AG09309 (cell line): ENCODE measurements around the gene MTCH2.

Experiments used
- DNase-seq: peaks from one replicate; pipeline ENCODE4 v3.0.0-alpha.2; 2010; ENCODE audit warnings: low read depth
- H3K4me3 ChIP-seq: 2 replicates; pipeline ENCODE4 v1.5.1; 2011; ENCODE audit warnings: mild to moderate bottlenecking, low read depth, low read length, moderate library complexity; ENCODE audit not compliant: control insufficient read depth
- TF ChIP-seq, protein P1 (sequence below): IDR thresholded peaks from 2 replicates; pipeline ENCODE4 v1.5.1; 2011; ENCODE audit warnings: mild to moderate bottlenecking, low read depth, low read length, inconsistent platforms; ENCODE audit not compliant: insufficient read depth, control insufficient read depth; ENCODE audit errors: missing control alignments

Gene MTCH2

DNA sequence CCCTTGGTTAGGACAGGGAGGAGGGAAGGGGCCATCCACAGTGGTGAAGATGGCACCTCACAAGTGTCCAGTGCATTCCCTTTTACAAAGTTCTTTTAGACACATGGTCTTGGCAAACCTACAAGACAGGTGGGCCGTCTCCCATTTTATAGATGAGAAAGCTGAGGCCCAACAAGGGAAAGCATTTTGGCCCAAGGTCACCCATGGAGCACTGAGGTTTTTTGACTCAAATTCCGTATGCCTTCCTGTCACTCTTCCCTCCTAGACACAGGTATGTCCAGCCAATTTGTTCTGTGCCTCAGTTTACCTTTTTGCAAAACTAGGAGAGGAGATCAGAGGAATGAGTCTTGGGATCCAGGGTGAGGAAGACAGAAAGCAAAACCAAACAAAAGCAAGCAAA, 49.4 kb downstream of the MTCH2 start:
- TF ChIP-seq, protein P1, sequence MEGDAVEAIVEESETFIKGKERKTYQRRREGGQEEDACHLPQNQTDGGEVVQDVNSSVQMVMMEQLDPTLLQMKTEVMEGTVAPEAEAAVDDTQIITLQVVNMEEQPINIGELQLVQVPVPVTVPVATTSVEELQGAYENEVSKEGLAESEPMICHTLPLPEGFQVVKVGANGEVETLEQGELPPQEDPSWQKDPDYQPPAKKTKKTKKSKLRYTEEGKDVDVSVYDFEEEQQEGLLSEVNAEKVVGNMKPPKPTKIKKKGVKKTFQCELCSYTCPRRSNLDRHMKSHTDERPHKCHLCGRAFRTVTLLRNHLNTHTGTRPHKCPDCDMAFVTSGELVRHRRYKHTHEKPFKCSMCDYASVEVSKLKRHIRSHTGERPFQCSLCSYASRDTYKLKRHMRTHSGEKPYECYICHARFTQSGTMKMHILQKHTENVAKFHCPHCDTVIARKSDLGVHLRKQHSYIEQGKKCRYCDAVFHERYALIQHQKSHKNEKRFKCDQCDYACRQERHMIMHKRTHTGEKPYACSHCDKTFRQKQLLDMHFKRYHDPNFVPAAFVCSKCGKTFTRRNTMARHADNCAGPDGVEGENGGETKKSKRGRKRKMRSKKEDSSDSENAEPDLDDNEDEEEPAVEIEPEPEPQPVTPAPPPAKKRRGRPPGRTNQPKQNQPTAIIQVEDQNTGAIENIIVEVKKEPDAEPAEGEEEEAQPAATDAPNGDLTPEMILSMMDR = no peak
- H3K4me3 ChIP-seq = no peak overlapping the region
- DNase-seq = no peak

DNA sequence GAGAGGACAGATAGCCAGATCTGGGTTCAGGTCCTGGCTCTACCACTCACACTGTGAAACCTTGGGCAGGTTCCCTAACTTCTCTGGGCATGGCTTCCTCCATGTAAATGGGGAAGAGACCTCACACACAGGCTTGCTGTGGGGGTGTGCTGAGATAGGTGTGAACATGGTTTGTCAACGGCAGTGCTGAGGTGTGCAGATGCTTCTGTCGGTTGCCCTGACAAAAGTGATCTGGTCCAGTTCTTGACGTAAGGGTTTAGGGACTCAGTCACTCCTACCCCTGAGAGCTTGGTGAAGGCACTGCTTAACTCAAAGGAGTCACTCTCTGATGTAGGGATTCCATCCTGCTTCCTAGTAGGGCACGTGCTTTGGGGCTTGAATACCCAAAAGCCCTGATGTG, 50.1 kb downstream of the MTCH2 start:
- DNase-seq = no peak
- H3K4me3 ChIP-seq = no peak overlapping the region
- TF ChIP-seq, protein P1 = no peak

DNA sequence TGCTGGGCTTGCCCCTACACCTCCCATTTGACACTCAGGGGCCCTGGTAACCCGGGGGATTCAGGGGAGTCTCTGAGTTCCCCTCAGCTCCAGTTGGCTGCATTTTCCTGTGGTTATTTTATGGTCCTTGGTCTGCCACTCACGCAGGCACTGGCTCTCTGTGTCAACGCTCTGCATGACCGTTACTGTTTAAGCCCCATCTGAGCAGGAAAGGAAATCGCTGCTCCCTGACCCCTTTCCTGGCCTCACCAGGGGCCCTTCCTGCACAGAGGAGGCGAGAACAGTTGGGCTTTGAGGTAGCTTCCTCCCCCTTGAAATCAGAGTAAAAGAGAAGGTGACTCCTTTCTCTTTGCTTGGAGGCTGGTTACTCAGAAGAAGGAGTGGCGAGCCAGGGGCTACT, 50.6 kb downstream of the MTCH2 start:
- H3K4me3 ChIP-seq = no peak overlapping the region
- no peak for DNase-seq

DNA sequence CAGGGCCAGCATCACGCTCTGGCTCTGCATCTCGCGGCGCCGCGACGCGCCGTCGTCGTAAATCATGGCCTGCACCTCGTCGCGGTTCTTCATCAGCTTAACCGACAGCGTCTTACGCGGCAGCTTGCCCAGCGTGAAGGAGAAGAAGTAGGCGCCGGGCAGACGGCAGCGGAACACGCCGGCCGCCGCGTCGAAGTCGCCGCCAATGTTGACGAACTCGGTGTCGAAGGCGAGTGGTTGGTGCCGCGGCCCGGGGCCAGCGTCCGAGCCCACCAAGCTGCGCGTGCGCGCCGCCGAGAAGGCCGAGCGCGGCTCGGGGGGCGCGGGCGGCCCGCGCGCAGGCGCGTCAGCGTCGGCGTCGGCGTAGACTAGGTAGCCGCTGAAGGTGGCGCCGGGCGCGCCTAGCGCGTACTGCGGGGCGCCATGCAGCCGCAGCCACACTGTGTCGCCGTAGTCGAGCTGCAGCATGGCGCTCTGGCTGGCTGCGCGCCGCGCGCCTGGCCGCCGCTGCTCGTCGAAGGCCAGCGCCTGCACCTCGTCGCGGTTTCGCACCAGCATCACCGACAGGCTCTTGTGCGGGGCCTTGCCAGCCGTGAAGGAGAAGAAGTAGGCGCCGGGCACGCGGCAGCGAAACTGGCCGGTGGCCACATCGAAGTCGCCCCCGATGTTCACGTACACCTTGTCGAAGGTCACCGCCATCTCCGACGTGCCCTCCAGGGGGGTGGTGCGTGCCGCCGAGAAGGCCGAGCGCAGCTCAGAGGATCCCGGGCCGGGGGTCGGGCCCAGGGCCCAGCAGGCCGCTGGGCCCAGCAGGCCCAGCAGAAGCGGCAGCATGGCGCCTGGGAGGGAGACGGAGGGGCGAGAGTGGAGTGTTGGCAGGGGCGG, 52.1 kb downstream of the MTCH2 start:
- no peak overlapping the region for H3K4me3 ChIP-seq
- DNase-seq = no peak
- TF ChIP-seq, protein P1 = no peak

More for the DNA sequence above, 50.6 kb downstream of the MTCH2 start:
- TF ChIP-seq, protein P1 = no peak

DNA sequence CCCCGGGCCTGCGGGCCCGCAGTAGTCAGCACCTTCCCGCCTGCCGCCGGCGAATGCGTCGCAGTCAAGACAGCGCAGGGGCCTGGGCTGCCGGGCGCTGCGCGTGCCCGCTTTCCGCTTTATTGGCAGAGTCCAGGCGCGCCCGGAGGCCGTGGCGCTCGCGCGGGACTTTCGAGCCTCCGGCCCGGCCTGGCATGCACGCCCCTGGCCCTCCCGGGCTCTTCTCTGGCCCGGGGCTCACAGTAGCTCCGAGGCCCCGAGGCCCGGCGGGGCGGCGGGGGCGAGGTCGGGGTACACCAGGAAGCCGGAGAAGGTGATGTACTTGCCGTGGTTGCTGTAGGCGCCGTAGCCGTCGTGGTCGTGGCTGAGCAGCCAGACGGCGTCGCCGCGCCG, 52.8 kb downstream of the MTCH2 start:
- TF ChIP-seq, protein P1 = no peak
- DNase-seq = no peak
- no peak overlapping the region for H3K4me3 ChIP-seq

DNA sequence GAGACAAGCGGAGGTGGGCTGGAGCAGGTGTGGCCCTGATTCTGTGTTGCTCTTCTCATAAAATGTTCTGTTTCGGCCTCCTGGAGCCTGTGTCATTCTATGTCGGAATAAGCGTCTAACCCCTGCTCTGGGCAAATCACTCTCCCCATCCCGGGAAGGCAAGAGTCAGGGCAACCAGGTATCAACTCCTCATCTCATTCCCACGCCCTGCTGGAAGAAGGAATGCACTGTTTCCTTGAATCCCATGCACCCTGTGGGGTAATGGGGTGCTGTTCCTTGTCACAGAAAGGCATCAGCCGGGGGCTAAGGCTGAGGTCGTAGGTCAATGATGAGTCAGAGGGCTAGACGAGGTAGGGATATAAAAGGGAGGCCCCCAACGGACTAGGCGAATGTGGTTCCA, 53.2 kb downstream of the MTCH2 start:
- DNase-seq = no peak
- TF ChIP-seq, protein P1 = no peak
- no peak overlapping the region for H3K4me3 ChIP-seq
